Thoracic aorta (tissue), 2 donors: ENCODE measurements around the gene GBP1. TPM values are rescaled to one million over a fixed set of nuclear protein-coding genes. Genes with fewer than 3 reads are reported as not detected.

Experiments
- ATAC-seq: fragments of 150-250 bp; one replicate; pipeline ENCODE4 v1.8.0; 2017; ENCODE audit warnings: low read depth; ENCODE audit not compliant: insufficient number of reproducible peaks, low FRiP score
- DNase-seq: peaks from one replicate; pipeline ENCODE4 v3.0.0-alpha.2; 2020; ENCODE audit warnings: low spot score
- H3K27ac ChIP-seq, 2 donors: fragments of 200-600 bp; sonication (generic); 1 replicate in 1 of 2; 2 replicates in 1 of 2; pipeline ENCODE4 v1.5.1; 2016; ENCODE audit warnings: mild to moderate bottlenecking in 2 of 2, moderate library complexity in 2 of 2
- H3K27me3 ChIP-seq: fragments of 200-600 bp; sonication (generic); replicated peaks from 2 replicates; pipeline ENCODE4 v1.6.0; 2016; ENCODE audit warnings: mild to moderate bottlenecking; ENCODE audit not compliant: insufficient read depth
- H3K36me3 ChIP-seq: fragments of 200-600 bp; sonication (generic); one replicate; pipeline ENCODE4 v1.5.1; 2016
- H3K4me1 ChIP-seq, 2 donors: fragments of 200-600 bp; sonication (generic); 1 replicate in 1 of 2; 2 replicates in 1 of 2; pipeline versions ENCODE4 v1.5.1 to v1.6.0; 2016; ENCODE audit warnings: low read depth in 2 of 2, mild to moderate bottlenecking in 1 of 2; ENCODE audit not compliant: control insufficient read depth in 1 of 2
- H3K4me3 ChIP-seq: fragments of 200-600 bp; sonication (generic); 2 replicates; pipeline ENCODE4 v1.5.1; 2016; ENCODE audit warnings: mild to moderate bottlenecking
- H3K9me3 ChIP-seq: fragments of 200-600 bp; sonication (generic); 2 replicates; pipeline ENCODE4 v1.5.1; 2016
- total RNA-seq, 2 donors: library from RNA; depleted of rRNA; stranded (reverse); fragments of >200 nt; gene quantifications; one replicate each; pipeline versions ENCODE4 v1.1.0 to v1.2.3, GENCODE V29; 2016
- TF ChIP-seq, protein P1 (sequence below): fragments of 200-600 bp; sonication (generic); IDR thresholded peaks from one replicate; pipeline ENCODE4 v1.5.1; 2019; ENCODE audit warnings: antibody characterized with exemption

GBP1 gene
- total RNA-seq, 2 donors from 2014 or later, result 26.4 to 68.9 TPM

DNA sequence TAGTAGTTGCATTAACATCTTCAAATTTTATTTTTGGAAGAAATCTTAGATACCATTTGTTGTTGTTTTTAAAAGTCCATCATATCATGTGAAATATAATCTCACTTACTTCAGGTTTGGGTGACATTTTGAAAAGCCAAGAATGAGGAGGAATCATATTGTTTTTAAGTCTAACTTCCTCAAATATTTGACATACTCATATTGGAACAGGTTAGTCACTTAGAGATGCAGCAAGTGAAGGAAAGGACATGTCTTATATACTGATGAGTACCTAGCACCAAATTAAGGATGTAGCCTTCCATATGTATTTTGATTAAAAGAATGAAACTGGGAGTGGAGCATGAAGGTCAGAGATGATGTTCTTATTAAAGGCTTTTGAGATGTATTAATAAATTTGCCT is 37.0 kb upstream of the GBP1 start:
- TF ChIP-seq, protein P1, sequence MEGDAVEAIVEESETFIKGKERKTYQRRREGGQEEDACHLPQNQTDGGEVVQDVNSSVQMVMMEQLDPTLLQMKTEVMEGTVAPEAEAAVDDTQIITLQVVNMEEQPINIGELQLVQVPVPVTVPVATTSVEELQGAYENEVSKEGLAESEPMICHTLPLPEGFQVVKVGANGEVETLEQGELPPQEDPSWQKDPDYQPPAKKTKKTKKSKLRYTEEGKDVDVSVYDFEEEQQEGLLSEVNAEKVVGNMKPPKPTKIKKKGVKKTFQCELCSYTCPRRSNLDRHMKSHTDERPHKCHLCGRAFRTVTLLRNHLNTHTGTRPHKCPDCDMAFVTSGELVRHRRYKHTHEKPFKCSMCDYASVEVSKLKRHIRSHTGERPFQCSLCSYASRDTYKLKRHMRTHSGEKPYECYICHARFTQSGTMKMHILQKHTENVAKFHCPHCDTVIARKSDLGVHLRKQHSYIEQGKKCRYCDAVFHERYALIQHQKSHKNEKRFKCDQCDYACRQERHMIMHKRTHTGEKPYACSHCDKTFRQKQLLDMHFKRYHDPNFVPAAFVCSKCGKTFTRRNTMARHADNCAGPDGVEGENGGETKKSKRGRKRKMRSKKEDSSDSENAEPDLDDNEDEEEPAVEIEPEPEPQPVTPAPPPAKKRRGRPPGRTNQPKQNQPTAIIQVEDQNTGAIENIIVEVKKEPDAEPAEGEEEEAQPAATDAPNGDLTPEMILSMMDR, result no peak
- Histone ChIP-seq H3K27me3 (no peaks in the 10 kb centered on the region), H3K27ac (no peak overlapping the region), H3K9me3 (no peaks in the 10 kb centered on the region), H3K4me1 (no peaks in the 10 kb centered on the region), H3K36me3 (peaks cover 20% of the 10 kb centered on the region), H3K4me3 (no peak overlapping the region)
- no peak for DNase-seq
- ATAC-seq, result no peak

DNA sequence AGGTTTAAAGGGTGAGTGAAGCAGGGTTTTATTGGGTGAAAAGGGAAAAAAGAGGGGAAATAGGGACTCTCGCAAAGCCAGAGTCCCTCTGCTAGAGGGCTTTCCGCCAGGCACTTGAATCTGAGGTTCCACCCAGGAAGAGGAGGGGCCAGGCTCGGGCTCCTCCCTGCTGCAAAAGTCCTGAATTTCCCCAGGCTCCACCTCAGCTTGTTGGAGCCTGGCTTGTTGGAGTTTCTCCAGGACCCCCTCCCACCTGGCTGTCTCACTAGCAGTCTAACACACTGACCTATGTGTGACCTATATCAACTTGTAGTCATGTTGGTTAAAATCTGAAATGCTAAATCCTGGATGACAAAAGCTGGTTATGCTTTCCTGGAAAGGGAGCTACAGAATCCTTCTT is 35.4 kb upstream of the GBP1 start:
- ATAC-seq, result no peak
- Histone ChIP-seq H3K9me3 (no peaks in the 10 kb centered on the region), H3K4me3 (no peak overlapping the region), H3K4me1 (no peaks in the 10 kb centered on the region), H3K36me3 (peaks cover 9% of the 10 kb centered on the region), H3K27me3 (no peaks in the 10 kb centered on the region), H3K27ac (no peak overlapping the region)
- TF ChIP-seq, protein P1, result no peak
- DNase-seq, result no peak

DNA sequence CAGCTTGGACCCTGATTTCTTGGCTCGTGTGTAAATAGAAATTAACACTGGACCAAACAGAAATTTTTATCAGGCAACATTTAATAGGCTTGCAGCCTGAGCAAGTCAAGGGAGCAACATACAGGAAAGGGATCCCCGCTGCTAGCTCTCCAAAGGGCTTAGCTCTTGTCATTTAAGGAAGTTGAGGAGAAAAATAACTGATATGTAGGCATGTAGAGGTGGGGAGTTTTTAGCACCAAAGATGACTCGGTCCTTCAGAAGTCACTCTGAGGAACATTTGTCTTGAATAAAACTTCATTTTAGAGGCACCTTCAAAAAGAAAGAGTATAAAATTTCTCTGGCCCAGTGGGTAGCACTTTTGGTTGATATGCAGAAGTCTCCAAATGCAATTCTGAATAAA is 33.8 kb upstream of the GBP1 start:
- Histone ChIP-seq H3K4me3 (no peak overlapping the region), H3K4me1 (no peaks in the 10 kb centered on the region), H3K27me3 (no peaks in the 10 kb centered on the region), H3K27ac (no peak overlapping the region), H3K36me3 (no peaks in the 10 kb centered on the region), H3K9me3 (no peaks in the 10 kb centered on the region)
- TF ChIP-seq, protein P1, result no peak
- ATAC-seq (no peak), DNase-seq (no peak)

DNA sequence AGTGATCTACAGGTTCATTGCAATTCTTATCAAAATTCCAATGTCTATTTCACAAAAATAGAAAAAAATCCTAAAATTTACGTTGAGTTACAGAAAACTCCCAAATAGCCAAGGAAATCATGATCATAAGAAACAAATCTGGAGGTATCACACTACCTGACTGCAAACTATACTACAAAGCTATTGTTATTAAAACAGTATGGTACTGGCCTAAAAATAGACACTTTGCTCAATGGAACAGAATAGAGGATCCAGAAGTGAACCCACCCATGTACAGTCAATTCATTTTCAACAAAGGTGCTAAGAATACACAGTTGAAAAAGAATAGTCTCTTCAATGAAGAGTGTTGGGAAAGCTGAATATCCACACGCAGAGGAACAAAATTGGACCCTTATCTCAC is 30.7 kb upstream of the GBP1 start:
- DNase-seq (no peak), ATAC-seq (no peak)
- H3K27me3 ChIP-seq, result no peaks in the 10 kb centered on the region
- H3K9me3 ChIP-seq, result no peaks in the 10 kb centered on the region
- no peaks in the 10 kb centered on the region for H3K4me1 ChIP-seq
- H3K27ac ChIP-seq, result no peak overlapping the region
- TF ChIP-seq, protein P1, result no peak
- no peaks in the 10 kb centered on the region for H3K36me3 ChIP-seq
- H3K4me3 ChIP-seq, result no peak overlapping the region

DNA sequence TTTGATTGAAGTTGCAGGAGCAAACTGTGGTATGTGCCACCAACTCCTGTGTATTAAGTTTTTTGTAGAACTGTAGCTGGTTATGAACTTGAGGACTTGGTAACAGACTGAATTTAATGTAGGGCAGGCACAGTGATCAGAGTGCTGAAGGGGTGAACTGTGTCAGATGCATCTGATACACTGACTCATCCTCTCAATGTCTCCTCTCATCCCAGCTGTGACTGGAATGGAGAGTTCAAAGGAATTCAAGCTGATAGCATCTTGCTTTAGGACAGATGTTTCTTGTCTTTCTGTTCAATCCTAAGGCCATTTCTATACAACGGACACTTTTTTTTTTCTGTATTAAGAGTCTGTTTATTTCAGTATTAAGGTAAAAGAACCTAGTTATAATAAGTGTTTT is 25.0 kb upstream of the GBP1 start:
- Histone ChIP-seq H3K27ac (no peak overlapping the region), H3K4me1 (no peaks in the 10 kb centered on the region), H3K4me3 (no peak overlapping the region), H3K36me3 (no peaks in the 10 kb centered on the region), H3K27me3 (no peaks in the 10 kb centered on the region), H3K9me3 (no peaks in the 10 kb centered on the region)
- TF ChIP-seq, protein P1, result no peak
- no peak for ATAC-seq
- no peak for DNase-seq
